Nephron (organoid): Measurements from ENCODE around the gene SALL4.

Experiments
- H3K27ac Mint-ChIP-seq, 3 experiments: 2 replicates each; pipeline ENCODE4 v1.8.0; 2020; ENCODE audit warnings: mixed read lengths in 3 of 3, mild to moderate bottlenecking in 2 of 3, moderate library complexity in 1 of 3
- H3K27me3 Mint-ChIP-seq: 2 replicates; pipeline ENCODE4 v1.8.0; 2021; ENCODE audit warnings: low read depth, mild to moderate bottlenecking, moderate library complexity, mixed read lengths
- H3K36me3 Mint-ChIP-seq: 2 replicates; pipeline ENCODE4 v1.8.0; 2020; ENCODE audit warnings: low read depth, mixed read lengths
- H3K4me1 Mint-ChIP-seq: 2 replicates; pipeline ENCODE4 v1.8.0; 2020; ENCODE audit warnings: mixed read lengths
- H3K4me3 Mint-ChIP-seq, 3 experiments: 2 replicates each; pipeline ENCODE4 v1.8.0; 2020; ENCODE audit warnings: mild to moderate bottlenecking in 3 of 3, mixed read lengths in 3 of 3, moderate library complexity in 2 of 3
- H3K9me3 Mint-ChIP-seq: 2 replicates; pipeline ENCODE4 v1.8.0; 2020; ENCODE audit warnings: mixed read lengths
- TF ChIP-seq, protein P1 (sequence below), 3 experiments: fragments of 200-600 bp; sonication (generic); IDR thresholded peaks; one replicate each; pipeline ENCODE4 v1.5.0; 2021; ENCODE audit warnings: antibody characterized with exemption in 3 of 3; ENCODE audit not compliant: unreplicated experiment in 3 of 3

Gene SALL4

GRCh38 chr20:51775241-51775640 lies 27.1 kb downstream of the SALL4 start:
- Mint-ChIP-seq H3K9me3 (peaks cover 11% of the 10 kb centered on the region), H3K36me3 (peaks cover 30% of the 10 kb centered on the region), H3K27me3 (no peaks in the 10 kb centered on the region), H3K4me3 (no peak overlapping the region), H3K4me1 (no peaks in the 10 kb centered on the region), H3K27ac (no peak overlapping the region)
- TF ChIP-seq, protein P1, sequence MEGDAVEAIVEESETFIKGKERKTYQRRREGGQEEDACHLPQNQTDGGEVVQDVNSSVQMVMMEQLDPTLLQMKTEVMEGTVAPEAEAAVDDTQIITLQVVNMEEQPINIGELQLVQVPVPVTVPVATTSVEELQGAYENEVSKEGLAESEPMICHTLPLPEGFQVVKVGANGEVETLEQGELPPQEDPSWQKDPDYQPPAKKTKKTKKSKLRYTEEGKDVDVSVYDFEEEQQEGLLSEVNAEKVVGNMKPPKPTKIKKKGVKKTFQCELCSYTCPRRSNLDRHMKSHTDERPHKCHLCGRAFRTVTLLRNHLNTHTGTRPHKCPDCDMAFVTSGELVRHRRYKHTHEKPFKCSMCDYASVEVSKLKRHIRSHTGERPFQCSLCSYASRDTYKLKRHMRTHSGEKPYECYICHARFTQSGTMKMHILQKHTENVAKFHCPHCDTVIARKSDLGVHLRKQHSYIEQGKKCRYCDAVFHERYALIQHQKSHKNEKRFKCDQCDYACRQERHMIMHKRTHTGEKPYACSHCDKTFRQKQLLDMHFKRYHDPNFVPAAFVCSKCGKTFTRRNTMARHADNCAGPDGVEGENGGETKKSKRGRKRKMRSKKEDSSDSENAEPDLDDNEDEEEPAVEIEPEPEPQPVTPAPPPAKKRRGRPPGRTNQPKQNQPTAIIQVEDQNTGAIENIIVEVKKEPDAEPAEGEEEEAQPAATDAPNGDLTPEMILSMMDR (IDR thresholded peaks at IDR 0.05; ENCODE audit: unreplicated experiment in 3 of 3): no peak

GRCh38 chr20:51772236-51772635 lies 30.1 kb downstream of the SALL4 start:
- no peak overlapping the region for H3K27ac Mint-ChIP-seq
- no peak overlapping the region for H3K4me3 Mint-ChIP-seq
- no peaks in the 10 kb centered on the region for H3K4me1 Mint-ChIP-seq
- peaks cover 4% of the 10 kb centered on the region for H3K27me3 Mint-ChIP-seq
- H3K9me3 Mint-ChIP-seq: no peaks in the 10 kb centered on the region
- TF ChIP-seq, protein P1 (IDR thresholded peaks at IDR 0.05; ENCODE audit: unreplicated experiment in 3 of 3): no peak
- peaks cover 4% of the 10 kb centered on the region for H3K36me3 Mint-ChIP-seq

GRCh38 chr20:51769976-51770615 lies 32.2 kb downstream of the SALL4 start:
- H3K4me1 Mint-ChIP-seq: no peaks in the 10 kb centered on the region
- peaks cover 4% of the 10 kb centered on the region for H3K27me3 Mint-ChIP-seq
- H3K36me3 Mint-ChIP-seq: no peaks in the 10 kb centered on the region
- TF ChIP-seq, protein P1 (IDR thresholded peaks at IDR 0.05; ENCODE audit: unreplicated experiment in 3 of 3): no peak
- H3K27ac Mint-ChIP-seq: peak overlapping the region; percentile 32 to 90 (median 70)
- H3K9me3 Mint-ChIP-seq: no peaks in the 10 kb centered on the region
- peak overlapping the region; percentile 86 to 94 (median 93) for H3K4me3 Mint-ChIP-seq

DNA sequence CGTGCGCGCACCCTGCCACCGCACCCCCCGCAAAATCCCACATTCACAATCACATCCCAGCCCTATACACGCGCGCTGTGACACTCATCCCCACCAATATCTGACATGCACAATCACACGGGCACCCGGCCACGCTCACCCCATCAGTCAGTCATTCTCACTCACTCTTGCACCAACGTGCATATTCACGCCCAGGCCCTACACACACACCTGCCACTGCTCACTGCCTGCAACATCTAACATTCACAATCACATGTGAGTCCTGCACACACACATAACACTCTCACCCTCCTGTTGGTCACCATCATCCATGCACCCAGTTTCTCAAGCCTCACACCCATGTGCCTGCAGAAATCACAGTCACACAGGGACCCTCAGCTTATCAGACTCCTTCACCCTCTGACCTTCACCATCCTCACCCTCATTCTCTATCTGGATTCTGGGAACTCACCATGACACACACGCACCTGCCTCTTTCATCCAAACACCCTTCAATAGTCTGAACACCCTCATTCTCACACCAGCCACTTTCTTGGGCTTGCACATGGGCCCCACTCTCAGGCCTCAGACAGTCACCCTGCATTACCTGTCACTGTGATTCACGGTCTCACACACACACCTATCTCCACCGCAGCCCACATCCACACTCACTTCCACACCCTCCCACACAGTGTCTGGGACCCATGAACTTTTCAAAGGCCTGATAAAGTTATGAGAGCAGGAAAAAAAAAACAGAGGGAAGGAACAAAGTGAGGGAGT lies 33.4 kb downstream of the SALL4 start:
- Mint-ChIP-seq H3K27ac (peak overlapping the region; percentile 64 to 94 (median 88)), H3K4me3 (peak overlapping the region; percentile 86 to 94 (median 93)), H3K9me3 (no peaks in the 10 kb centered on the region), H3K27me3 (peaks cover 4% of the 10 kb centered on the region), H3K36me3 (no peaks in the 10 kb centered on the region), H3K4me1 (no peaks in the 10 kb centered on the region)
- TF ChIP-seq, protein P1 (IDR thresholded peaks at IDR 0.05; ENCODE audit: unreplicated experiment in 3 of 3): no peak

DNA sequence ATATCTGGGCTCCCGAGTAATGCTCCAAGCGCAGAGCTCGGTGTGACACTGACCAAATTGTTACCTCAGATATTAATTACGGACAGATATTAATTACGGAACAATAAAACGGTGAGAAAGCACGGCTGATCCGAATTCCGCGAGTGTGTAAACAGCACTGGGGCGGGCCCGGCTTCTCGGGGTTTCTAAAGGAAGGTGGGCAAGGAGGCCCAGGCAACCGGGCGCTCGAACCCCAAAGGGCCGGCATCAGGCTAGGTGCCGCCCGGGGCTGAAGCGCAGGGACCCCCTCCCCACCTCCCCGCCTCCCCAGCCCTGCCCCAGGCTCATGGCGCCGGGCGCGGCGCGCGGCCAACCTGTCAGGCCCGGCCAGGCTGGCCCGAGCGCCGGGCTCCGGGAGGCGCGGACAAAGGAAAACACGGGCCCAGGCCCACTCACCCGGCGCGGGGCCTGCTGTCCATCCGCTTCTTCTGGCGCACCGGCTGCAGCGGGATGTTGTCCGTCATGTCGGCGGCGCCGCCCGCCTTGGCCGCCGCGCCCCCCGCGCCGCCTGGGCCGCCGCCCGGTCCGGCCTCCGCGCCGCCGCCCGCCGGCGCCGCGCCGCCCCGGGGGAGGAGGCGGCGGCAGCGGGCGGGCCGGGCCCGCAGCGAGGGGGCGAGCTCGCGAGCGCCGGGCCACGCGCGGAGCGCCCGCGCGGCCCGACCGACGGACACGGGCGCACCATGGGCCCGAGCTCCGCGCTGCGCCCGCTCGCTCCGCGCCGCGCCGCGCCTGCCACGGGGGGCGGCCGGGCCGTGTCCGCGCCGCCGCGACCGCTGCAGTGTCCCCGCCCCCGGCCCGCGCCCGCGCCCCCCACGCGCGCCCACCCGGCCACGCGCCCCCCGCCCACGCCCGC lies 34.2 kb downstream of the SALL4 start, which contains the start of gene ATP9A:
Gene ATP9A (minus strand): TSS at position 524 of the 892 bp plus-strand sequence. CDS start 21 bp downstream, at position 503.
- no peaks in the 10 kb centered on the region for H3K9me3 Mint-ChIP-seq
- peak within 1 kb of the TSS; percentile 90 to 94 (median 93) for H3K4me3 Mint-ChIP-seq
- H3K27ac Mint-ChIP-seq: peak within 1 kb of the TSS; percentile 64 to 94 (median 88)
- TF ChIP-seq, protein P1 (IDR thresholded peaks at IDR 0.05; ENCODE audit: unreplicated experiment in 3 of 3): peak in 1 of 3 experiments; percentile 3
- H3K4me1 Mint-ChIP-seq: no peaks in the 10 kb centered on the region
- peaks cover 4% of the 10 kb centered on the region for H3K27me3 Mint-ChIP-seq
- H3K36me3 Mint-ChIP-seq: no peaks in the 10 kb centered on the region
